Glomerular visceral epithelial cell (primary cell): ENCODE results near the gene SYNPO2.
A peak's percentile ranks its signal among the peaks of the same experiment; 100 is the strongest.
"Not testable (repeated sequence)": the region's sequence is repeated elsewhere in the genome, so short reads cannot be mapped to it uniquely, and the experiment has no call there.

ENCODE experiments used
- DNase-seq: peaks from one replicate; pipeline ENCODE4 v3.0.0-alpha.2; 2016; ENCODE audit errors: extremely low spot score

Gene SYNPO2

DNA sequence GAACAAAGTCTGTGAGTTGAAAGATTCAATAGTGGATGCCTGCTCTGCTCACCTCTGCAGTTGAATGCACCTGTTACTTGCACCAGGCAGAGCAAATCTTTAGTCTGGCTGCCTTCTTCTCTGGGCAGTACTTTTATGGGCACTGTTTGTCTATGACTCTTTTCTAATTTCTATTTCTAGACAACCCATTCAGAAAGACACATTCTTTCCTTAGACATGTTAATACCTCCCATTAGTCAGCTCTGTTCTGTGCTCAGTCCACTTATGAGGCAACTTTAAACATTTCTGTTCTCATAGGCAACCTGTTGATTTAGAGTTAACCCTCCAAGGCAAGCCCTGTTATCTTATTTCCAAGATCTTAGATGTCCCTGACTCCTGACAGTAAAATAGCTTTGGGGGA is 108.9 kb downstream of the SYNPO2 start:
- no peak for DNase-seq

DNA sequence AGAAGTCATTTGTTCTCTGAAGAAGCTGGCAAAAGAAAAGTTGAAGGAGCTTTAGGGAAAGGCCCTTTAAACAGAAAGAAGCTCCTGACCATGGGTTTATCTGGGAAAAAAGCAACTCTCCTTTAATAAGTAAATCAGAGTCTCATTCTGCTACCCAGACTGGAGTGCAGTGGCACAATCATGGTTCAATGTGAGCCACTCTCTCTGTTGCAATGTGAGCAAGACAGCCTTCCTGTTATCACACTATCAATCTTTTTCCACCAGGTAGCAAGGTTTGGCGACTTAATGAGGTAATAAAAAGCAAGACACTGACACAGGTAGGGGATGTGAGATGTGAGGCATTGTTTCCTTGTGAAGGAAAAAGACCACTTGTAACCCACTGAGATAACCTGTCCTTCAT is 111.3 kb downstream of the SYNPO2 start:
- no peak for DNase-seq

DNA sequence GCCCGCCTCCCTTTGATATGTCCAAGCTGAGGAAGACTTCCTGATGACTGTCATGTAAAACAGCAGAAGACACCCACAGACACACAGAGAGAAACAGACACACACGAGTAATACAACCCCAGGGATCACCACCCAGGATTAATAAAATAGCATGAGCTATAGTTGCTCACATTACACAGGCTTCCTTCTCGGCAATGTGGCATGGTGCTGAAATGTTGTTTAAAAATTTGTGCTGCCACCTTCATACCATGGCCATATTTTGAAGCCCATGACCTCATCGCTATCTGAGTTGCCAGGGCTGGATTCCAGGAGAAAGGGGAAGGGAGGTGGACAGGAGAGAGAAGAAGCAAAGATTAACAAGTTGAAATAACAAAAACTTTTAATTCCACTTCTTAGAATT is 111.7 kb downstream of the SYNPO2 start:
- DNase-seq = no peak

DNA sequence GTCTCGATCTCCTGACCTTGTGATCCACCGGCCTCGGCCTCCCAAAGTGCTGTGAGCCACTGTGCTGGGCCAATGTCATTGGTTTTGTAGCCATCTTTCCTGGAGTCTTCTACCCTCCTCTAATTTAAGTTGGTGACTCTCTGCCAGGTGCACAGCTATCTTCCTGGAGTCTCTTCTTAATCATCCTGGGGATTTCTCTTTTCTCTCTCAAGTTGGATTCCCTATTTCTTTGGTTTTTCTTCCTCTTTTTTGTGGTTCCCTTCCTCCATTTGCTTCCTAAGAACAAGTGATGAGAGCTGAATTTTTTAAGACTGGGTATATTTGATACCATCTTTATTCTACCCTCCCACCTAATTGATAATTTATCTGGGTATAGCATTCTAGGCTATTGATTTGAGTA is 113.8 kb downstream of the SYNPO2 start:
- no peak for DNase-seq

DNA sequence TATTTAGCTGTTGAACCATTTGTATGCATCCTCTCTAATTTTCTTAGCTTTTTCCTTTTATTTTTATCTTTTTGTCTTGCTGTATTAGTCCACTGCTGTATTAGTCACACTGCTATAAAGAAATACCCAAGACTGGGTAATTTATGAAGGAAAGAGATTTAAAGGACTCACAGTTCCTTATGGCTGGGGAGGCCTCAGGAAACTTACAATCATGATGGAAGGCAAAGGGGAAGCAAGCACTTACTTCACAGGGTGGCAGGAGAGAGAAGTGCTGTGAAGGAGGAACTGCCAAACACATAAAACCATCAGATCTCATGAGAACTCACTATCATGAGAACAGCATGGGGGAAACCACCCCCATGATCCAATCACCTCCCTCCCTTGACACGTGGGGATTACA is 114.3 kb downstream of the SYNPO2 start:
- not testable (repeated sequence) for DNase-seq

DNA sequence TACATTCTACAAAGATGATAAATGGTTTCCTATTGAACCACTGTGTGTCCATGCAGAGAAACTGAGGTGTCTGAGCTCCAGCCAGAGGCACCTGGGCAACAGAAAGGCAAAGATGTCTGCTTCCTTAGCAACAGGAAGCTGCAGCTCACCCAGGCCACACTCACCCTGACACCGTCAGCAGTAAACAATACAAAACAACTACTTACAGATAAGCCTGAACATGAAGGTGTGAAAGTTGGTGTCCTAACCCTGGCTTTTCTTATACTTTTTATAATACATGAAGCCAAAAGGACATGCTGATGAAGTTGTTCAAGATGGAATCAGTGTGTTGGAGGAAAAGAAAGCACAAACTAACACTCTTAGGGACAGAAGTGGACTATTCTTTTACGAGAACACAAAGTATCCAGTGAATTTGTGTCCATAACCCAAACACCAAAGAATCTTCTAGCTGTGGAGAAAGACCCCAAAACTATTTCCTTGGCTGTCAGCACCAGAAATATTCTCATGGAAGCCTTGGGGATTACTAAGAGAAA is 117.3 kb downstream of the SYNPO2 start:
- no peak for DNase-seq

DNA sequence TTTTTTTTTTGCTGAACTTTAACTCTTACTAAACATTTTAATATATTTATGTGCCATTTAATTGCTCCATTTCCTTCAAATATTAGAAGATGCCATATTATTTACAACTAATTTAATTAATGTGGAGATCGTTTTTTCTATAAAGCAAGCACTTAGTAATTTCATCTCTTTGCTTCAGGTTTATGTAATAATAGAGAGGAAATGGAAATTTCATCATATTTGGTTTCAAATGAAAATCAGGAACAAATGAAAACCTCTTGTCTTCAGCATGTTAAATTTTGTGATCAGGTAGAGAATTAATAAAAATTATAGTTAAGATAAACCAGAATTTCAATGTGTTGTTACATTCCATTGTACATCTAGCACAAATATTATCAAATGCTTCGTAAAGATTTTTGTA is 120.1 kb downstream of the SYNPO2 start:
- no peak for DNase-seq

DNA sequence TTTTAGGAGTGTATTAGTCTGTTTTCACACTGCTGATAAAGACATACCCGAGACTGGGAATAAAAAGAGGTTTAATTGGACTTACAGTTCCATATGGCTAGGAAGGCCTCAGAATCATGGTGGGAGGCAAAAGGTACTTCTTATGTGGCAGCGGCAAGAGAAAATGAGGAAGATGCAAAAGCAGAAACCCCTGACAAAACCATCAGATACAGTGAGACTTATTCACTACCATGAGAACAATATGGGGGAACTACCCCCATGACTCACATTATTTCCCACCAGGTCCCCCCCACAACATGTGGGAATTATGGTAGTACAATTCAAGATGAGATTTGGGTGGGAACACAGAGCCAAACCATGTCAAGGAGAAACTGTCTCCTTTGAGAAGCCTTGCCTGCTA is 121.6 kb downstream of the SYNPO2 start:
- DNase-seq = not testable (repeated sequence)

DNA sequence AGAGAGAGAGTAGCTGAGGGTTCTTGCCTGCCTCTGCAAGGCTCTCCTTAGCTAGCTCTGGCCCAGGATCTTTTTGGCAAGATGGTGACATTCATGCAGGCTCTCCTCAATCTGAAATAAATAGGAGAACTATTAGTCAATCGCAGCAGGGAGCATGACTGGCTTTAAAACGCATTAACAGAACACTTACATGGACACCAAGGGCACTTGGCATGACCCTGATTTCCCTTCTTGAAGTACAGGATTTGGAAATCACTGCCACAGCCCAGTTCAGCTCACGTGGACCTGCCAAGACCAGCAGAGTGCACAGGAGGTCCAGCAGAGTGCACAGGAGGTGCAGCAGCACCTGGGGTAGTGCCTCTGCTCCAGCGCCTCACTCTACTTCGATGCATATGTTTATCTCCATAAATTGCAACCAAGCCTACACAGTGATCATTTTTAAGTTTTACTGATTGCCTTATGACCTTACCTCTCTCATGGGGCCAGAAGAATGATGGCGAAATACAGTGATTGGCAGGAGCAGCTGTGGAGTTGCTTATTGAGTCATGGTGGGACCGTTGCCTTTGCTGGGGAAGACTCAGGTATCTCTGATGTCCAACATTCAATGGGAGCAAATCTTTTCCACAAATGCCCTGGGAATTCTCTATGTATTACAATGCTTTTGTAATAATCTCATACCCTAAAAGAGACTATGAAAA is 122.4 kb downstream of the SYNPO2 start:
- DNase-seq = no peak

DNA sequence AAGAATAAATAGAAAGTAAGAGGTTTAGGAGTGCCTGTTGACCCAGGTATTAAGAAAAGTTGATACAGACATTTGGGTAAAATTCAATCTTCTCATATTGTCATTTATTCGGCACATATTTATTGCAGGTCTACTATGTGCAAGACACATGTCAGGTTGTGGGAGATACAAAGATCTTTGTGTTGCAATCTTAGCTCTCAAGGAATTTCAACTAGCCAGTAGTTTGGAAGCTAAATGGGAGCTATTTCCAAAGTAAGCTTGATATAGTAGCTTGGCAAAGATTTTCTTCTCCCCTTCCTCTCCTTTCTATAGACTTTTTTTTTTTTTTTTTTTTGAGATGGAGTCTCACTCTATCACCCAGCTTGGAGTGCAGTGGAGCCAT is 122.9 kb downstream of the SYNPO2 start:
- no peak for DNase-seq

DNA sequence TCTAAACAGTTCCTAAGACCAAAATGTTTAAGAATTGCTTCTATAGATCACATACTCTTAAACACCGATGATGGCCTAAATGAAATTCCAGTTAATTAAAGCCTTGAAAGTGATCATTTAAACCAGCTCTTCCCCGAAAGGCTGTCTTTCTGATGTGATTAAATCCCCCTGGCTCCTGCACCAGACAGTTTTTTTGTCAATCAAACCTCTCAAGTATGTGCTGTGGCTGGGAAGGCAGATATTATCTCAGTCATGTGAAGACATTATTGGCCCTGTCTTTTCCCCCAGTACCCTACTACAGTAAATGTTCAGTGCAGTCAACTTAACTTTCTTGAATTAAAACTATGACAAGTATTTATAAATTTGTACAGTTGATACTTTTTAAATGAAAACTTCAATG is 126.0 kb downstream of the SYNPO2 start:
- no peak for DNase-seq

DNA sequence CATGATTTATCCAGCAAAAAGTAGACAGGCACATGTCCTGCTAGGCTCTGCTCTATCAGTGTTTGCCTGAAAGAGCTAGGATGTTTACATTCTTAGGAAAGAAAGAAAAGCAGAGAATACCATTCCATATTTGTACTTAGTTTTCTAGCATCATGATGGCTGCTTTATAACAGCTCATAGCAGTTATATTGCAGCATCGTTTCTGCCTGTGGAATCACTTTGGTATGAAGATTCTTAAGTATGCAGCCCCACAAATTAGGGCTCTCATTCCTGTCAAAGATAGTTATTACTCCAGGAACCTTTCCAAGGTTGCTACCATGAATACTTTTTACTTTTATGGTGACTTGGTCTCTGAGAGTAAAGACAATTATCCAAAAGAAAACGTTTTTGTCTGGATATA is 128.0 kb downstream of the SYNPO2 start:
- DNase-seq = no peak

DNA sequence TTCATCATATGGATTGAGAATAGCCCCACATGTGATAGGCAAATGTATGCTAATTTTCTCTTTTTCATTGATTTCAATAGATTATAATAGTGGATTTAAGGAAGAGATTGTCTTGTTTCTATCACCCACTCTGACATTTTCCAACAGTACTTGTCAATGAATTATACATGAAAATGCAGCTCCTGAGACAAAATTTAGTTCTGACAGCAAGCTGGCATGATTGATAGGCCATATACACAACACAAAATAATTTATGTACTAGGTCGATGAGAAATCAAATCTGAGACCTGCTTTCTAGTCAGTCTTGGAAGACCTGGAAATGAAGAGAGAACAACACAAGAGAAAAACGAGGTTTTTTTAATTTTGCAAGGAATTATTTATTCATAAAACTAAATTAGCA is 129.0 kb downstream of the SYNPO2 start:
- DNase-seq = no peak

DNA sequence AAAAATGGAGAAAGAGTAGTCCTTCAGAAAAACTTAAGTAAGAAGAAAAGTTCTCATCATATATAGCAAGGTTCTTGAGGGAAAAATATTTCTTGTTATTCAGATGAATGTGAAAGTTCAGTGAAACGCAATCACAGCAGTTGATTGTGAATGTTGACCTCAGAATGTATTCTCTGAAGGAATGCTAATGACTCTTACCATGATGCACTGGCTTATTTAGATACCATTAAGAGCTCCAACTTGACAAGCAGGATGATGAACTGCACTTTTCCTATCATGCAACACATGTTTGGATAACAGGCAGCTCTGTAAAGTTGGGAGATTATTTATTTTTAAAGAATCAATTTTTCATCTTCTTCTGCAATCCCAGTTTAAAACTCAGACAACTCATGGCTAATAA is 131.5 kb downstream of the SYNPO2 start:
- DNase-seq = no peak

DNA sequence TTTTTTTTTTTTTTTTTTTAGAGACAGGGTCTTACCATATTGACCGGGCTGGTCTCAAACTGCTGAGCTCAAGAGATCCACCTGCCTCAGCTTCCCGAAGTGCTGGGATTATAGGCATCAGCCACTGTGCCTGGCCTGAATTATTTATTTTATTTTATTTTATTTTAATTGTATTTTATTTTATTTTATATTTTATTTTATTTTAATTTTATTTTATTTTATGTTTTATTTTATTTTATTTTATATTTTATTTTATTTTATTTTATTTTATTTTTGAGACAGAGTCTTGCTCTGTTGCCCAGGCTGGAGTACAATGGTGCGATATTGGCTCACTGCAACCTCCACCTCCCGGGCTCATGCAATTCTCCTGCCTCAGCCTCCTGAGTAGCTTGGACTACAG is 133.9 kb downstream of the SYNPO2 start:
- not testable (repeated sequence) for DNase-seq

DNA sequence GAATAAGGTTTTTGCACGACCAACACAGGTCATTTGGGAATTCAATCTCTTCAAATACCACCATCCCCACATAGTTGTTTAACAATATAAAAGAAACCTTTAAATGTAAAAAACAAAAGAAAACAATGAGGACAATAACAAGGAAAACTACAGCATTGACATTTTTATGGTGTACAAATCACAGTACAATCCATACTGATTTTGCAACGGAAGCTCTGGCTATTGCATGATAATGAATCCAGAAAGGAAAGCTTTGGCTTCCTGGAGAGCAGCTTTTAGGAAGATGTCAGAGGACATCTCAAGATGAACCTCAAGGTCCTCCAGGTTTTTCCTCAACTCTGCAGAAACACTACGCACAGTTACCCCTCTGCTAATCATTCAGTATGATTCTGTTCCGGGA is 135.4 kb downstream of the SYNPO2 start:
- no peak for DNase-seq

DNA sequence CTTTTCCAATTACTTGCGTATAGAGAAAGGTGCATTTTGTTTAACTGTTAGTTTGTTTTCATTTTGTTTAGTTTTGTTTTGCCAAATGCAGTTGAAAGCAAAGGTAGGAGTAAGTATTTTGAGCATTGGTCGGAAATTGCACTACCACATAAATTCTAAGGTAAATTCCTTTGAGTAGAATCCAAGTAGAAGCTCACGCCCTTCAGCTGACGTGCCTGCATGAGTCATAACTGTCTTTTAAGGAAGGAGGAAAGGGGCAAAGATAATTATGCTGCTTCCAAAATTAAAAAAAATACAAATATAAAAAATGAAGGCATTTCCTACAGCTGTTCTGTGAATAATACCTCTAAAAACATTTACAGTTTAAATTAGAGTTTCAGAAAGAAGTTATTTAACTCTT is 136.8 kb downstream of the SYNPO2 start:
- peak; percentile 32 for DNase-seq

DNA sequence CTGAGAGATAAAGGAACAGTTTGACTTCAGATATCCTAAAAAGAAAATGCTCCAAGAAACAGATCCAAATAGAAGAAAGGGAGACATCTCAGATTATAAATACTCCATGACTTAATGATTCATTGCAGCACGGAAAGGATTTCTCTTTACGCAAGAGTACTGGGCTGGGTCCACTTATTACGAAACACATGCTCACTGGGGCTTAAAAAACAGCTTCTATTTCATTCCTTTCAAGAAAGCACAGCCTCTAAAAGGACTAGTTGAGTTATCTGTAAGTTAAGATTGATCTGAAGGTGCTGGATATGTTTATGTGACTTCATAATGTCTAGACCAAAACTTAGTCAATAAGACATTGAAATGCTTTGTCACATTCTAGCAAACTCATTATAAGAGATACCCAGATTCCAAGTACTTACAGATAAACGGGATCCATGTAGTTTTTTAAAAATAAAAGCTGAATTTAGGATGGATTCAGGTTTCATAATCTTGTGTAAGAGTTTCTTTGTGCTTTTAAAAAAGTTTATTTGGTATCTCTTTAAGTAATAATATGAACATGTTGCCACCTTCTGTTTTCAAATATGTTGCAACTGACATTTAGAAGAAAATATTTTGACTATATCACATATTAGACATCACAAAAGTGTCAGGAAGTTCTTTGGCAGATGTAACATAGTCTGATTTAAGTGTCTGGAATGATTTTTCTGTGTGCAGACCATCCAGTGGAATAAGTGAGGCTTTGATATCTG is 137.4 kb downstream of the SYNPO2 start:
- DNase-seq = peak; percentile 50

DNA sequence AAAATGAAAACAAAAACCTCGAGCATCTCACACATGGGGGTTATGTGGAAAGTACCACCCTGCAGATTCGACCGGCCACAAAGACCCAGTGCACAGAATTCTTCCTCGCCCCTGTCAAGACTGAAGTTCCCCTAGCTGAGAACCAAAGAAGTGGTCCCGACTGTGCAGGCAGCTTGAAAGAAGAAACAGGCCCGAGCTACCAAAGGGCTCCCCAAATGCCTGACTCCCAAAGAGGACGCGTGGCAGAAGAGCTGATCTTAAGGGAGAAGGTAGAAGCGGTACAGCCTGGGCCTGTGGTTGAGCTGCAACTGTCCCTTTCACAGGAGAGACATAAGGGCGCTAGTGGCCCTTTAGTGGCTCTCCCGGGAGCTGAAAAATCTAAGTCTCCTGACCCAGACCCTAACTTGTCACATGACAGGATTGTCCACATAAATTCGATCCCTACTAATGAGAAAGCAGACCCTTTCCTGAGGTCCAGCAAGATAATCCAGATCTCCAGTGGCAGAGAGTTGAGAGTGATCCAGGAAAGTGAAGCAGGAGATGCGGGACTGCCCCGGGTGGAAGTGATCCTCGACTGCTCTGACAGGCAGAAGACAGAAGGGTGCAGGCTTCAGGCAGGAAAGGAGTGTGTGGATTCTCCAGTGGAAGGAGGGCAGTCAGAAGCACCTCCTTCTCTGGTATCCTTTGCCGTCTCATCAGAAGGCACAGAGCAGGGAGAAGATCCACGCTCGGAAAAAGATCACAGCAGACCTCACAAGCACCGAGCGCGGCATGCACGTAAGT is 138.2 kb downstream of the SYNPO2 start:
- DNase-seq = no peak

DNA sequence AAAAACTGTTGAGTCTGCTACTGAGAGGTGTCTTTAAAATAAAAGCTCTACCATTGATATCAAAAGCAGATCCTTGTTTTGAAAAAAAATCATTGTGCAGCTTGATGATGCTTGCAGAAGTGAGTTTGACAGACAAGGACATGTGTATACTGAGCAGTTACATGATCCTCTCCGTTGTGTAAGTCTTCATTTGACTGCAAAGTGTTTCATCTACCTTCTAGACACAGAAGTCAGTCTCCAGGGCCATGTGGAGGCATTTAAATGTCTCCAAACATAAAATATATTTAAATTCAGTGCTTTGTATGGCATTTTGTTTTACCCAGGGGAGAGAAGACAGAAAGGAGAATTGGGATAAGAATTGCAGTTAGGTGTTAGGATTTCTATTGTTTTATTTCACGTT is 139.2 kb downstream of the SYNPO2 start:
- no peak for DNase-seq

DNA sequence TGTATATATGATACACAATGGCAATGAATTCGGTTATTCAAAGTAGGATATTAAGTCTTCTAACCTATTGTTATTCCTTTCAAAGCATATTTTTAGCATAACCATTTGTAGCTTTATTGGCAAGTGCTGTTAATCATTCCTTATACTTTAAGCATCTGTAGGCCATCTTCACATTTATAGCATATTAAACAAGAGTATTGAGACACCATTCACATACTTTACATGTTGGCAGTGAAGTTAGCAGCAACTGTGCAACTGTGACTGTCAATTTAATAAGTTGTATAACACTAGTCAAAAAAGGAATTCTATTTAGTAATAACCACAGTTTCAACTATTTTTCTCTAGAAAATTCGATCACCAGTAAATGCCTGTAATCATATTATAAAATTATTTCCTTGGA is 139.6 kb downstream of the SYNPO2 start:
- no peak for DNase-seq

DNA sequence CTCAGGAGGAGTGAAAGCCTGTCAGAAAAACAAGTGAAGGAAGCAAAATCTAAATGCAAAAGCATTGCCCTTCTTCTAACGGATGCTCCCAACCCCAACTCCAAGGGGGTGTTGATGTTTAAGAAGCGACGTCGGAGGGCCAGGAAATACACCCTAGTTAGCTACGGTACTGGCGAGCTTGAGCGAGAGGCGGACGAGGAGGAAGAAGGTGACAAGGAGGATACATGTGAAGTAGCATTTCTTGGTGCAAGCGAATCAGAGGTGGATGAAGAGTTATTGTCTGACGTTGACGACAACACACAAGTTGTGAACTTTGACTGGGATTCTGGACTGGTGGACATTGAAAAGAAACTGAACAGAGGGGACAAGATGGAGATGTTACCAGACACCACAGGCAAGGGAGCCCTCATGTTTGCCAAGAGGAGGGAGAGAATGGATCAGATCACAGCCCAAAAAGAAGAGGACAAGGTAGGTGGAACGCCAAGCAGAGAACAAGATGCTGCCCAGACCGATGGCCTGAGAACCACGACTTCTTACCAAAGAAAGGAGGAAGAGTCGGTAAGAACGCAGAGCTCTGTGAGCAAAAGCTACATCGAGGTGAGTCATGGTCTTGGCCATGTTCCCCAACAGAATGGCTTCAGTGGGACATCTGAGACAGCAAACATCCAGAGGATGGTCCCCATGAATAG is 141.3 kb downstream of the SYNPO2 start:
- no peak for DNase-seq
